ENCODE results near the gene LSAMP. TPM values are rescaled to one million over a fixed set of nuclear protein-coding genes. Genes with fewer than 3 reads are reported as not detected.

Gene LSAMP
- total RNA-seq, 1 donor from 2014 or later, result 4.4 TPM

DNA sequence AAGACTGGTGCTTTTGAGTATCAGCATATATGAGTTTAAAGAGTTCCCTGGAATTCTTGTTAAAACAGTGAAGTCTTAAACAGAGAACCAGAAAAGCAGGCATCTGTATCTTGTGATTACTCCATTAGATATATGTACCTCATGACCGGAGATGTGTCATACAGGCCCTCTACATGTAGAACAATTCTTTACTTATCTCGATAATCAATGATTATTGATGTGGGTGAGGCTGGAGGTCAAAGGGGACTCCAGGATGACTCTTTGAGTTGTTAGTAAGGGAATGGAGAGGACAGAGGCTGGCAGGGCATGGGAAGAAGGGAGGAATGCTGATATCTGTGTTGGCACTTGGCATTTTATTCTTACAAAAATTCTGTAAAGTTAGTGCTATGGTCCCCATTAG lies 666.3 kb downstream of the LSAMP start:
- Mint-ChIP-seq H3K36me3 (ENCODE audit: unreplicated experiment) (no peaks in the 10 kb centered on the region), H3K27ac (ENCODE audit: unreplicated experiment) (no peak overlapping the region), H3K27me3 (ENCODE audit: unreplicated experiment) (no peaks in the 10 kb centered on the region), H3K9me3 (ENCODE audit: unreplicated experiment) (no peaks in the 10 kb centered on the region), H3K4me1 (ENCODE audit: unreplicated experiment) (peaks cover 2% of the 10 kb centered on the region), H3K4me3 (ENCODE audit: unreplicated experiment) (no peak overlapping the region)
- DNase-seq (ENCODE audit: extremely low spot score, unreplicated experiment), result no peak
- no peak for TF ChIP-seq CTCF (IDR thresholded peaks at IDR 0.05)

DNA sequence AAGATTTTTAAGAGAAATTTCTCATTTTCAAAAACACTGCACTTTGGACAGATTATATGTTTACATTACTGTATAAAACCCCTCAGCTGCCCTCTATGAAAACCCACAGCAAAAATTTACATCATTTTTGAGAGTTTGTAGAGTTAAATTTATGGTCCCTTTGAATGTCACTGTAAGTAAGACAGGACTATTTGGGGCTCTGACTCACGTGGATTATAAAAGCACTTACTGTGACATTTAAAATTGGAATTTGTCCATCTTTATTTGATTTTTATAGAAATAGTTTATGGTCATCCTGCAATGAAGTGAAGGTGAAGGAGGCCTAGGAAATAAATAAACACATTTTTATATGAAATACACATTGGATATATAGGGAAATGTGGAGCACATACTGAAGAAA lies 672.3 kb downstream of the LSAMP start:
- no peak for DNase-seq (ENCODE audit: extremely low spot score, unreplicated experiment)
- H3K27ac Mint-ChIP-seq (ENCODE audit: unreplicated experiment), result no peak overlapping the region
- H3K4me3 Mint-ChIP-seq (ENCODE audit: unreplicated experiment), result no peak overlapping the region
- H3K27me3 Mint-ChIP-seq (ENCODE audit: unreplicated experiment), result no peaks in the 10 kb centered on the region
- no peak for TF ChIP-seq CTCF (IDR thresholded peaks at IDR 0.05)
- H3K4me1 Mint-ChIP-seq (ENCODE audit: unreplicated experiment), result no peaks in the 10 kb centered on the region
- H3K9me3 Mint-ChIP-seq (ENCODE audit: unreplicated experiment), result no peaks in the 10 kb centered on the region
- no peaks in the 10 kb centered on the region for H3K36me3 Mint-ChIP-seq (ENCODE audit: unreplicated experiment)

- H3K4me3 Mint-ChIP-seq (ENCODE audit: unreplicated experiment), result no peak overlapping the region
- no peak overlapping the region for H3K27ac Mint-ChIP-seq (ENCODE audit: unreplicated experiment)
- H3K9me3 Mint-ChIP-seq (ENCODE audit: unreplicated experiment), result no peaks in the 10 kb centered on the region
- no peak for TF ChIP-seq CTCF (IDR thresholded peaks at IDR 0.05)
- H3K36me3 Mint-ChIP-seq (ENCODE audit: unreplicated experiment), result no peaks in the 10 kb centered on the region
- no peak for DNase-seq (ENCODE audit: extremely low spot score, unreplicated experiment)
- H3K27me3 Mint-ChIP-seq (ENCODE audit: unreplicated experiment), result no peaks in the 10 kb centered on the region
- H3K4me1 Mint-ChIP-seq (ENCODE audit: unreplicated experiment), result peaks cover 7% of the 10 kb centered on the region
Measured at GRCh38 chr3:115768661-115769060, 676.6 kb downstream of the LSAMP start.

GRCh38 chr3:115766587-115767482 lies 678.5 kb downstream of the LSAMP start:
- Mint-ChIP-seq H3K27ac (ENCODE audit: unreplicated experiment) (no peak overlapping the region), H3K4me3 (ENCODE audit: unreplicated experiment) (no peak overlapping the region), H3K4me1 (ENCODE audit: unreplicated experiment) (peaks cover 7% of the 10 kb centered on the region), H3K27me3 (ENCODE audit: unreplicated experiment) (peaks cover 2% of the 10 kb centered on the region), H3K9me3 (ENCODE audit: unreplicated experiment) (no peaks in the 10 kb centered on the region), H3K36me3 (ENCODE audit: unreplicated experiment) (no peaks in the 10 kb centered on the region)
- no peak for TF ChIP-seq CTCF (IDR thresholded peaks at IDR 0.05)
- DNase-seq (ENCODE audit: extremely low spot score, unreplicated experiment), result no peak

GRCh38 chr3:115761927-115762305 lies 683.4 kb downstream of the LSAMP start:
- DNase-seq (ENCODE audit: extremely low spot score, unreplicated experiment), result no peak
- no peaks in the 10 kb centered on the region for H3K9me3 Mint-ChIP-seq (ENCODE audit: unreplicated experiment)
- H3K36me3 Mint-ChIP-seq (ENCODE audit: unreplicated experiment), result no peaks in the 10 kb centered on the region
- no peak overlapping the region for H3K27ac Mint-ChIP-seq (ENCODE audit: unreplicated experiment)
- peaks cover 5% of the 10 kb centered on the region for H3K27me3 Mint-ChIP-seq (ENCODE audit: unreplicated experiment)
- TF ChIP-seq CTCF (IDR thresholded peaks at IDR 0.05), result no peak
- peaks cover 9% of the 10 kb centered on the region for H3K4me1 Mint-ChIP-seq (ENCODE audit: unreplicated experiment)
- no peak overlapping the region for H3K4me3 Mint-ChIP-seq (ENCODE audit: unreplicated experiment)

Measured in osteocyte (in vitro differentiated cells).